HepG2 (cell line): Measurements from ENCODE around the gene SIRPA. TPM values are rescaled to one million over a fixed set of nuclear protein-coding genes. Genes with fewer than 3 reads are reported as not detected.

ENCODE experiments used
- ATAC-seq: fragments of 200-7000 bp; cut with Tn5 transposase; 3 replicates; pipeline ENCODE4 v1.9.1; 2020; ENCODE audit warnings: mild to moderate bottlenecking, moderate library complexity
- BruUV-seq: library from RNA; stranded (reverse); fragments of 400-500 nt; replicated peaks from 2 replicates; lab custom pipeline; 2021; lab: Mats Ljungman, UMichigan
- CTCF ChIA-PET: fragments of 300-600 bp; formaldehyde crosslinking; extraction: SDS; loops from one replicate; lab custom pipeline; 2021; ENCODE audit warnings: low total read pairs, inconsistent platforms, low intra/inter-chr PET ratio; lab: Yijun Ruan, JAX
- POLR2A ChIA-PET: fragments of 350-600 bp; sonication (Branson Sonifier 250); formaldehyde crosslinking; loops from one replicate; lab custom pipeline; 2020; ENCODE audit warnings: antibody characterized with exemption, inconsistent platforms; lab: Yijun Ruan, JAX
- DNase-seq: peaks from one replicate; pipeline ENCODE4 v3.0.0-alpha.2; 2015; ENCODE audit warnings: low spot score
- FAIRE-seq: peaks from 3 replicates; lab custom pipeline; 2011; peaks lifted over from hg19 to GRCh38; lab: Jason Lieb, UNC
- H2AFZ ChIP-seq: one replicate; pipeline ENCODE4 v1.6.1; 2011; ENCODE audit warnings: low read length, inconsistent platforms
- H3K27ac ChIP-seq: fragments of 300-600 bp; 3 replicates; pipeline ENCODE4 v1.8.0; 2011; ENCODE audit warnings: mixed run types, mild to moderate bottlenecking, mixed read lengths, low read length, inconsistent platforms; ENCODE audit not compliant: insufficient read depth; ENCODE audit errors: extremely low read length
- H3K27me3 ChIP-seq, 2 experiments: fragments of 200-600 bp in 1 of 2; 2 replicates in 1 of 2; 3 replicates in 1 of 2; pipeline versions ENCODE4 v1.6.0 to v1.8.0; 2011; ENCODE audit warnings: low read length in 2 of 2, mild to moderate bottlenecking in 2 of 2, moderate library complexity in 2 of 2, inconsistent platforms in 1 of 2; ENCODE audit not compliant: insufficient read depth in 2 of 2, control insufficient read depth in 1 of 2
- H3K36me3 ChIP-seq, 2 experiments: fragments of 200-600 bp in 1 of 2; replicated peaks in 1 of 2; 2 replicates in 1 of 2; 3 replicates in 1 of 2; pipeline versions ENCODE4 v1.5.1 to v1.8.0; 2011; ENCODE audit warnings: low read length in 2 of 2, inconsistent platforms in 1 of 2; ENCODE audit not compliant: insufficient read depth in 2 of 2, control insufficient read depth in 1 of 2
- H3K4me1 ChIP-seq: 2 replicates; pipeline ENCODE4 v1.5.1; 2012; ENCODE audit warnings: low read length, inconsistent platforms; ENCODE audit not compliant: insufficient read depth
- H3K4me2 ChIP-seq: 2 replicates; pipeline ENCODE4 v1.6.0; 2011; ENCODE audit warnings: low read depth, low read length, inconsistent platforms
- H3K4me3 ChIP-seq, 3 experiments: fragments of 200-600 bp in 1 of 3; sonication (generic), shearing (Covaris generic) in 1 of 3; replicated peaks in 1 of 3; 2 replicates each; pipeline ENCODE4 v1.5.1; 2011 to 2016; ENCODE audit warnings: low read length in 3 of 3, inconsistent platforms in 2 of 3, low read depth in 2 of 3, mild to moderate bottlenecking in 2 of 3, control low read depth in 1 of 3, mixed read lengths in 1 of 3; ENCODE audit not compliant: insufficient read depth in 1 of 3
- H3K79me2 ChIP-seq: one replicate; pipeline ENCODE4 v1.6.1; 2011; ENCODE audit warnings: low read length, inconsistent platforms; ENCODE audit not compliant: insufficient read depth
- H3K9ac ChIP-seq: 2 replicates; pipeline ENCODE4 v1.6.0; 2011; ENCODE audit warnings: mild to moderate bottlenecking, low read depth, low read length, inconsistent platforms; ENCODE audit not compliant: insufficient read depth
- H3K9me3 ChIP-seq: 2 replicates; pipeline ENCODE4 v1.5.1; 2012; ENCODE audit warnings: mild to moderate bottlenecking, low read length
- H4K20me1 ChIP-seq: 2 replicates; pipeline ENCODE4 v1.6.0; 2011; ENCODE audit warnings: inconsistent platforms, mild to moderate bottlenecking, low read length, moderate library complexity; ENCODE audit not compliant: insufficient read depth
- CC2D1A ChIP-seq: sonication (generic); formaldehyde crosslinking; IDR thresholded peaks from 2 replicates; pipeline ENCODE4 v1.8.1; 2023; ENCODE audit warnings: mild to moderate bottlenecking, missing genetic modification reagents
- GATA4 ChIP-seq: sonication (generic); IDR thresholded peaks from 2 replicates; pipeline ENCODE4 v1.6.1; 2016; ENCODE audit warnings: antibody characterized with exemption, low read depth, borderline replicate concordance
- KLF9 ChIP-seq: IDR thresholded peaks from 2 replicates; pipeline ENCODE4 v1.6.1; 2016; ENCODE audit warnings: low read depth
- PTBP1 ChIP-seq: fragments of 200-400 bp; formaldehyde crosslinking; IDR thresholded peaks from 2 replicates; pipeline ENCODE4 v1.6.1; 2018; ENCODE audit warnings: low read length, low read depth; ENCODE audit not compliant: poor library complexity, severe bottlenecking
- TGIF2 ChIP-seq: IDR thresholded peaks from 2 replicates; pipeline ENCODE4 v1.6.1; 2016; ENCODE audit warnings: control low read depth, missing compliant biosample characterization
- THAP11 ChIP-seq: IDR thresholded peaks from 2 replicates; pipeline ENCODE4 v1.6.1; 2016; ENCODE audit warnings: missing biosample characterization, missing genetic modification reagents
- U2AF1 ChIP-seq: fragments of 200-400 bp; formaldehyde crosslinking; optimal IDR thresholded peaks from 2 replicates; pipeline ENCODE3; 2017; ENCODE audit warnings: mild to moderate bottlenecking, low read depth, low read length
- ZNF224 ChIP-seq: sonication (generic); formaldehyde crosslinking; IDR thresholded peaks from 2 replicates; pipeline ENCODE4 v1.5.0; 2020; ENCODE audit warnings: mild to moderate bottlenecking, missing genetic modification reagents
- ZNF720 ChIP-seq: sonication (generic); formaldehyde crosslinking; IDR thresholded peaks from 2 replicates; pipeline ENCODE4 v1.4.0; 2020; ENCODE audit warnings: missing genetic modification reagents
- ZNF788 ChIP-seq: sonication (generic); formaldehyde crosslinking; IDR thresholded peaks from 2 replicates; pipeline ENCODE4 v1.5.0; 2020; ENCODE audit warnings: mild to moderate bottlenecking, missing genetic modification reagents, borderline replicate concordance
- WGBS: methylation state at CpG from one replicate; pipeline ENCODE4 v1.1.6; 2017; ENCODE audit warnings: low lambda C conversion rate; 5-methylcytosine and 5-hydroxymethylcytosine counted together
- in situ Hi-C: cut with HindIII; loops from 2 replicates; pipeline ENCODE4 v1.10.0; 2017; ENCODE audit warnings: low pct_unique_long_range_greater_than_20kb; ENCODE audit not compliant: extremely low pct_ligation_motif_present
- intact Hi-C: fragments of 100-400 bp; cut with micrococcal nuclease; formaldehyde crosslinking; loops from one replicate; pipeline ENCODE4 v1.10.0; 2022; ENCODE audit not compliant: unreplicated experiment
- polyA plus RNA-seq, 8 experiments: library from polyadenylated mRNA; depleted of rRNA in 3 of 8; stranded (reverse) in 7 of 8; unstranded in 1 of 8; fragments of >200 nt; fragmentation: Illumina TruSeq in 4 of 8; extraction: Trizol in 4 of 8; gene quantifications; 2 replicates each; pipeline versions ENCODE4 v1.2.1 to v1.2.3, GENCODE V29; 2011 to 2016; ENCODE audit warnings: low read depth in 4 of 8, missing spikeins in 1 of 8, mixed read lengths in 1 of 8; ENCODE audit not compliant: insufficient read depth in 1 of 8
- total RNA-seq, 5 experiments: library from RNA; depleted of rRNA; stranded (reverse); fragments of >200 nt; fragmentation: Illumina TruSeq; extraction: Trizol; gene quantifications; 2 replicates each; pipeline ENCODE4 v1.2.3, GENCODE V29; 2016; ENCODE audit warnings: low read depth in 1 of 5
- TF ChIP-seq, protein P1 (sequence below): sonication (generic); formaldehyde crosslinking; IDR thresholded peaks from 2 replicates; pipeline ENCODE4 v1.4.0; 2020; ENCODE audit warnings: mild to moderate bottlenecking, missing genetic modification reagents

SIRPA gene
- total and polyA plus RNA-seq, 2 of the 13 experiments (the other 11 are each of a cell fraction or from before 2014, with no cell fraction given) = 7.2 to 17.6 TPM

DNA sequence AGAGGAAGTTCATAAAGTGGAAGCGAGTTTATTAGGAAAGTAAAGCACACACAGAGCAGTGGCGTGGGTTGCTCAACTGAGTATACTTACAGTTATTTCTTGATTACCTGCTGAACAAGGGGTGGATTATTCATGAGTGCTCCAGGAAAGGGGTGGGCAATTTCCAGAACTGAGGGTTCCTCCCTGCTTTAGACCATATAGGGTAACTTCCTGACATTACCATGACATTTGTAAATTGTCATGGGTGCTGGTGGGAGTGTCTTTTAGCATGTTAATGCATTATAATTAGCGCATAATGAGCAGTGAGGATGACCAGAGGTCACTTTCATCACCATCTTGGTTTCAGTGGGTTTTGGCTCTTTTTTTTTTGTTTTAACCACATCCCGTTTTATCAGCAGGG is 68.9 kb downstream of the SIRPA start:
- H3K27me3 ChIP-seq = peaks cover 2 to 14% of the 10 kb centered on the region in 2 experiments; a peak in 2 of 5 replicates
- no peak overlapping the region for H3K4me3 ChIP-seq
- in situ Hi-C loops (no loop called here), intact Hi-C loops (loop anchor here (5.0 kb wide), 1 partner anchor 1132 kb away; the partner anchor contains the start of gene FAM110A)
- H3K36me3 ChIP-seq = no peaks in the 10 kb centered on the region
- H3K9ac ChIP-seq = no peak overlapping the region
- WGBS = 31% methylated on average over 4 of the region's 4 CpGs
- ChIA-PET POLR2A (no interaction called here), CTCF (interaction anchor here (1.6 to 5.4 kb wide), 2 partner anchors 129 to 208 kb away, joined by 8 to 109 read pairs; no protein-coding TSS in a partner anchor)
- H3K4me2 ChIP-seq = no peak overlapping the region
- no TSS peak for BruUV-seq
- ATAC-seq (no peak), FAIRE-seq (no peak), DNase-seq (no peak)
- H2AFZ ChIP-seq = no peak overlapping the region
- H3K4me1 ChIP-seq = peaks cover 5% of the 10 kb centered on the region; the same call in 1 of the 2 replicates
- no peaks in the 10 kb centered on the region for H3K9me3 ChIP-seq
- TF ChIP-seq ZNF720 (CRISPR knock-in tag) = no peak
- TF ChIP-seq ZNF788 (CRISPR knock-in tag) = no peak
- no peak for TF ChIP-seq KLF9 (CRISPR knock-in tag)
- no peak for TF ChIP-seq ZNF224 (CRISPR knock-in tag)
- TF ChIP-seq TGIF2 = no peak
- no peak for TF ChIP-seq THAP11 (CRISPR knock-in tag)
- TF ChIP-seq CC2D1A (CRISPR knock-in tag) = no peak
- TF ChIP-seq U2AF1 = no peak
- TF ChIP-seq GATA4 = no peak
- no peak for TF ChIP-seq PTBP1
- TF ChIP-seq, protein P1, sequence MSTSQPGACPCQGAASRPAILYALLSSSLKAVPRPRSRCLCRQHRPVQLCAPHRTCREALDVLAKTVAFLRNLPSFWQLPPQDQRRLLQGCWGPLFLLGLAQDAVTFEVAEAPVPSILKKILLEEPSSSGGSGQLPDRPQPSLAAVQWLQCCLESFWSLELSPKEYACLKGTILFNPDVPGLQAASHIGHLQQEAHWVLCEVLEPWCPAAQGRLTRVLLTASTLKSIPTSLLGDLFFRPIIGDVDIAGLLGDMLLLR (CRISPR knock-in tag) = no peak
- H3K27ac ChIP-seq = no peak overlapping the region
- no peaks in the 10 kb centered on the region for H3K79me2 ChIP-seq
- H4K20me1 ChIP-seq = no peaks in the 10 kb centered on the region
